Measurements from ENCODE around the gene MAPK6. TPM values are rescaled to one million over a fixed set of nuclear protein-coding genes. Genes with fewer than 3 reads are reported as not detected.

The MAPK6 gene
- total and polyA plus RNA-seq, 9 of the 15 experiments (the other 6 are each of a cell fraction or from before 2014, with no cell fraction given) = 28.5 to 97.1 (median 74.0) TPM

GRCh38 chr15:51971375-51972133 lies 47.5 kb upstream of the MAPK6 start, which contains the start of gene LEO1 (continued):
- TF ChIP-seq ZMIZ1 (IDR thresholded peaks at IDR 0.05; ENCODE audit: low read depth in 2 of 2, low read length in 2 of 2) (0 out of 4 replicates have a peak, but pooled peaks of 1 of the 2 experiments have one; percentile 34), SRF (CRISPR knock-in tag; IDR thresholded peaks at IDR 0.05) (0 out of 4 replicates have a peak, but pooled peaks of 1 of the 2 experiments have one; percentile 26), DIDO1 (tag; IDR thresholded peaks at IDR 0.05; ENCODE audit: low read depth) (0 out of 2 replicates have a peak, but pooled peaks have one; percentile 55), ZZZ3 (IDR thresholded peaks at IDR 0.05) (peak; percentile 82; the same call in 1 of the 2 replicates), XRCC5 (IDR thresholded peaks at IDR 0.05; ENCODE audit: low read depth, low read length) (no peak), TEAD1 (CRISPR knock-in tag; IDR thresholded peaks at IDR 0.05) (peak; percentile 45 to 57; a peak in 3 of 4 replicates), NR2C1 (IDR thresholded peaks at IDR 0.05) (0 out of 2 replicates have a peak, but pooled peaks have one; percentile 56), NR2C1 (tag; IDR thresholded peaks at IDR 0.05) (peak; percentile 17; the same call in 1 of the 2 replicates), CAMTA2 (CRISPR knock-in tag; conservative IDR thresholded peaks at IDR 0.05) (no peak), HLTF (IDR thresholded peaks at IDR 0.05) (0 out of 2 replicates have a peak, but pooled peaks have one; percentile 53), ZNF444 (CRISPR knock-in tag; IDR thresholded peaks at IDR 0.05) (no peak), CBFB (CRISPR knock-in tag; IDR thresholded peaks at IDR 0.05) (no peak), TAF1 (IDR thresholded peaks at IDR 0.05; ENCODE audit: control insufficient read depth, extremely low read depth, insufficient read depth, low read length, severe bottlenecking) (peak; percentile 91), ZBTB9 (CRISPR knock-in tag; IDR thresholded peaks at IDR 0.05) (0 out of 2 replicates have a peak, but pooled peaks have one; percentile 58)
- TF ChIP-seq, protein P1, sequence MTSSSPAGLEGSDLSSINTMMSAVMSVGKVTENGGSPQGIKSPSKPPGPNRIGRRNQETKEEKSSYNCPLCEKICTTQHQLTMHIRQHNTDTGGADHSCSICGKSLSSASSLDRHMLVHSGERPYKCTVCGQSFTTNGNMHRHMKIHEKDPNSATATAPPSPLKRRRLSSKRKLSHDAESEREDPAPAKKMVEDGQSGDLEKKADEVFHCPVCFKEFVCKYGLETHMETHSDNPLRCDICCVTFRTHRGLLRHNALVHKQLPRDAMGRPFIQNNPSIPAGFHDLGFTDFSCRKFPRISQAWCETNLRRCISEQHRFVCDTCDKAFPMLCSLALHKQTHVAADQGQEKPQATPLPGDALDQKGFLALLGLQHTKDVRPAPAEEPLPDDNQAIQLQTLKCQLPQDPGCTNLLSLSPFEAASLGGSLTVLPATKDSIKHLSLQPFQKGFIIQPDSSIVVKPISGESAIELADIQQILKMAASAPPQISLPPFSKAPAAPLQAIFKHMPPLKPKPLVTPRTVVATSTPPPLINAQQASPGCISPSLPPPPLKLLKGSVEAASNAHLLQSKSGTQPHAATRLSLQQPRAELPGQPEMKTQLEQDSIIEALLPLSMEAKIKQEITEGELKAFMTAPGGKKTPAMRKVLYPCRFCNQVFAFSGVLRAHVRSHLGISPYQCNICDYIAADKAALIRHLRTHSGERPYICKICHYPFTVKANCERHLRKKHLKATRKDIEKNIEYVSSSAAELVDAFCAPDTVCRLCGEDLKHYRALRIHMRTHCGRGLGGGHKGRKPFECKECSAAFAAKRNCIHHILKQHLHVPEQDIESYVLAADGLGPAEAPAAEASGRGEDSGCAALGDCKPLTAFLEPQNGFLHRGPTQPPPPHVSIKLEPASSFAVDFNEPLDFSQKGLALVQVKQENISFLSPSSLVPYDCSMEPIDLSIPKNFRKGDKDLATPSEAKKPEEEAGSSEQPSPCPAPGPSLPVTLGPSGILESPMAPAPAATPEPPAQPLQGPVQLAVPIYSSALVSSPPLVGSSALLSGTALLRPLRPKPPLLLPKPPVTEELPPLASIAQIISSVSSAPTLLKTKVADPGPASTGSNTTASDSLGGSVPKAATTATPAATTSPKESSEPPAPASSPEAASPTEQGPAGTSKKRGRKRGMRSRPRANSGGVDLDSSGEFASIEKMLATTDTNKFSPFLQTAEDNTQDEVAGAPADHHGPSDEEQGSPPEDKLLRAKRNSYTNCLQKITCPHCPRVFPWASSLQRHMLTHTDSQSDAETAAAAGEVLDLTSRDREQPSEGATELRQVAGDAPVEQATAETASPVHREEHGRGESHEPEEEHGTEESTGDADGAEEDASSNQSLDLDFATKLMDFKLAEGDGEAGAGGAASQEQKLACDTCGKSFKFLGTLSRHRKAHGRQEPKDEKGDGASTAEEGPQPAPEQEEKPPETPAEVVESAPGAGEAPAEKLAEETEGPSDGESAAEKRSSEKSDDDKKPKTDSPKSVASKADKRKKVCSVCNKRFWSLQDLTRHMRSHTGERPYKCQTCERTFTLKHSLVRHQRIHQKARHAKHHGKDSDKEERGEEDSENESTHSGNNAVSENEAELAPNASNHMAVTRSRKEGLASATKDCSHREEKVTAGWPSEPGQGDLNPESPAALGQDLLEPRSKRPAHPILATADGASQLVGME (CRISPR knock-in tag; IDR thresholded peaks at IDR 0.05) = peak; percentile 87; the same call in 1 of the 2 replicates

Data from K562 (cell line).